WTC11 (cell line): Measurements from ENCODE around the gene EPB41.

Source experiments
- CBFB ChIP-seq: sonication (generic); formaldehyde crosslinking; IDR thresholded peaks from 2 replicates; pipeline ENCODE4 v1.8.1; 2022; ENCODE audit warnings: mild to moderate bottlenecking, low read depth, missing genetic modification reagents
- CTCF ChIP-seq: fragments of 200-600 bp; IDR thresholded peaks from 2 replicates; pipeline ENCODE4 v1.8.0; 2022; ENCODE audit warnings: antibody characterized with exemption
- GABPB1 ChIP-seq: sonication (generic); formaldehyde crosslinking; IDR thresholded peaks from 2 replicates; pipeline ENCODE4 v1.8.1; 2023; ENCODE audit warnings: mild to moderate bottlenecking, missing genetic modification reagents
- NR3C1 ChIP-seq: sonication (generic); formaldehyde crosslinking; conservative IDR thresholded peaks from 2 replicates; pipeline ENCODE4 v1.8.1; 2023; ENCODE audit warnings: low read depth, mild to moderate bottlenecking, missing genetic modification reagents
- TEAD4 ChIP-seq: sonication (generic); formaldehyde crosslinking; IDR thresholded peaks from 2 replicates; pipeline ENCODE4 v1.8.0; 2022; ENCODE audit warnings: mild to moderate bottlenecking, missing genetic modification reagents
- TF ChIP-seq, protein P1 (sequence below): sonication (generic); formaldehyde crosslinking; IDR thresholded peaks from 2 replicates; pipeline ENCODE4 v1.8.0; 2022; ENCODE audit warnings: mild to moderate bottlenecking, missing genetic modification reagents

DNA sequence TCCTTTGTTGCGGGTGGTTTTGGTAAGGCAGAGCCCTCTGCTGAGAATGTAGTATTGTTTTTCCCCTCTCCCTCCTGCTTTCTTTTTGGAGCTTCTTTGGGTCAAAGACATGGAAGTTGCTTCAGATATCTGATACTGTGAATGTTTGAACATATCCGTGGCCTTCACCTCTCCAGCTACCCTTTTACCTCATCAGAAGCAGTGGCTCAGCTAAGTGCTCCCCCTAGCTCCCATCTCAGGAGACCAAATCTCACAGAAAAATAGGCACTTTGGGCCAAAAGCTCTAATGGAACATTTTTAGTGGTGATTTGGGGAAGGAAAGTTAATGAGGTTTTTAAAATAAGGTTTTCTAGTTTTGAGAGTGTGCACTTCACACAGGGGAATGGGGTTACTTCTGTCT, 203.0 kb downstream of the EPB41 start:
- TF ChIP-seq CTCF: no peak
- TF ChIP-seq, protein P1, sequence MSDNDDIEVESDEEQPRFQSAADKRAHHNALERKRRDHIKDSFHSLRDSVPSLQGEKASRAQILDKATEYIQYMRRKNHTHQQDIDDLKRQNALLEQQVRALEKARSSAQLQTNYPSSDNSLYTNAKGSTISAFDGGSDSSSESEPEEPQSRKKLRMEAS: no peak
- no peak for TF ChIP-seq GABPB1 (CRISPR knock-in tag)
- no peak for TF ChIP-seq TEAD4 (CRISPR knock-in tag)
- TF ChIP-seq CBFB (CRISPR knock-in tag): no peak
- TF ChIP-seq NR3C1 (CRISPR knock-in tag): no peak
